Psoas muscle (tissue), 8 donors: ENCODE data around the gene SWAP70. TPM values are rescaled to one million over a fixed set of nuclear protein-coding genes. Genes with fewer than 3 reads are reported as not detected.

Experiments used
- ATAC-seq, 4 donors: fragments of 200-7000 bp; cut with Tn5 transposase; one replicate each; pipeline ENCODE4 v1.9.1; 2020; ENCODE audit warnings: moderate library complexity in 3 of 4, mild to moderate bottlenecking in 2 of 4
- DNase-seq, 2 donors: peaks; one replicate each; pipeline ENCODE4 v3.0.0-alpha.2; 2020
- H3K27ac ChIP-seq: fragments of 200-600 bp; one replicate; pipeline ENCODE4 v1.8.0; 2022
- H3K27me3 ChIP-seq, 3 donors: fragments of 200-600 bp in 1 of 3; one replicate each; pipeline versions ENCODE4 v1.6.1 to v1.8.0; 2013 to 2022; ENCODE audit warnings: low read length in 2 of 3, mild to moderate bottlenecking in 2 of 3, moderate library complexity in 1 of 3; ENCODE audit not compliant: insufficient read depth in 3 of 3
- H3K36me3 ChIP-seq, 2 donors: fragments of 200-600 bp in 1 of 2; one replicate each; pipeline versions ENCODE4 v1.6.1 to v1.8.0; 2013 to 2022; ENCODE audit warnings: low read depth in 1 of 2, mild to moderate bottlenecking in 1 of 2, moderate library complexity in 1 of 2; ENCODE audit not compliant: insufficient read depth in 1 of 2
- H3K4me1 ChIP-seq: fragments of 200-600 bp; one replicate; pipeline ENCODE4 v1.8.0; 2022
- H3K4me3 ChIP-seq: fragments of 200-600 bp; one replicate; pipeline ENCODE4 v1.8.0; 2022; ENCODE audit warnings: mild to moderate bottlenecking
- H3K9me3 ChIP-seq: fragments of 200-600 bp; one replicate; pipeline ENCODE4 v1.8.0; 2022
- CTCF ChIP-seq: fragments of 200-600 bp; IDR thresholded peaks from one replicate; pipeline ENCODE4 v1.8.0; 2022; ENCODE audit warnings: antibody characterized with exemption
- WGBS, 3 donors: extraction: QIAGEN DNeasy Blood & Tissue Kit; methylation state at CpG; one replicate each; pipeline versions ENCODE4 v1.1.6 to v1.1.7; 2013; 5-methylcytosine and 5-hydroxymethylcytosine counted together
- intact Hi-C, 2 donors: fragments of 100-400 bp; cut with DNase I; formaldehyde crosslinking; loops; one replicate each; pipeline versions ENCODE4 v1.11.0 to v1.14.2; 2022
- polyA plus RNA-seq, 3 donors: library from polyadenylated mRNA; stranded (reverse); fragments of 200-250 nt; gene quantifications; one replicate each; pipeline ENCODE4 v1.2.3, GENCODE V29; 2013
- total RNA-seq, 4 donors: library from RNA; stranded (reverse); fragmentation: NEBNext Ultra II Directional in 2 of 4; extraction: Animal tissue kit (Norgen Biotek cat#: 25700) in 2 of 4; gene quantifications; one replicate each; pipeline versions ENCODE4 v1.2.1 to v1.2.4, GENCODE V29; 2021 to 2023
- donor health status: healthy with polysubstance abuse.
- donor health status: DM: no; HTN: no; CAD: no; lungs with moderate emphysema.
- donor health status: Bipolar disorder and iron deficiency.
- donor health status: healthy.
- donor health status: DM: yes; HTN: yes; CAD: no.
- donor health status: DM: no; HTN: no; CAD: no.
- donor health status: DM: no; HTN: no; CAD: no.
- donor health status: DM: yes; HTN: yes; CAD: no.

SWAP70 gene
- total and polyA plus RNA-seq, 7 donors: 4.3 to 13.3 (median 8.2) TPM

GRCh38 chr11:9755561-9756185, 91.8 kb downstream of the SWAP70 start:
- intact Hi-C loops: loop anchor here (5.0 kb wide), 4 partner anchors 107 to 572 kb away; partner anchors contain the start of gene ADM (in 1 of the 2)
- no peaks in the 10 kb centered on the region for H3K9me3 ChIP-seq
- peaks cover 19% of the 10 kb centered on the region for H3K4me1 ChIP-seq
- no peak overlapping the region for H3K4me3 ChIP-seq
- 49 to 54% (median 50%) methylated on average over 7 of the region's 7 CpGs for WGBS, 3 donors
- DNase-seq (no peak), ATAC-seq (no peak)
- no peak overlapping the region for H3K27ac ChIP-seq
- H3K27me3 ChIP-seq: no peaks in the 10 kb centered on the region
- no peak for TF ChIP-seq CTCF
- H3K36me3 ChIP-seq: peaks cover 0 to 10% of the 10 kb centered on the region in 2 donors

DNA sequence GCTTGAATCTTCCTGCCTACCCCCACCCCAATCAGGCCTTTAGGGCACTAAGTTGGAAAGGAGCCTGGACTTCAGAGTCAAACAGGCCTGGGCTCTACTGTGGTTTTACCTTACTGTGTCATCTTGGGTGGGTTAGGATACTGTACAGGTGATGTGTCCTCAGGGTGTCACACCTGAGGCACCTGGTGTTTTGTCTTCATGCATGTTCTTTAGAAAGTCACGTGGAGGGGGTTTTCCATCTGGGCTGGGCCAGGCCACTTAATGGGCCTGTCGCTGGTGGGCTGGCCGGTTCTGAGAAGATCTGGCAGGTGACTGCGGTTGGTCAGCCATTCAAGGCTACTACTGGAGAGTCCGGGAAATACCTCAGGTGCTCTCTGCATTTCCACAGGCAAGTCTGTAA, 92.6 kb downstream of the SWAP70 start:
- TF ChIP-seq CTCF: no peak
- intact Hi-C loops: loop anchor here (5.0 kb wide), 4 partner anchors 106 to 571 kb away; partner anchors contain the start of gene ADM (in 1 of the 2)
- H3K4me1 ChIP-seq: peaks cover 21% of the 10 kb centered on the region
- WGBS, 3 donors: 94 to 95% (median 95%) methylated on average over 5 of the region's 5 CpGs
- no peak overlapping the region for H3K4me3 ChIP-seq
- ATAC-seq (no peak), DNase-seq (no peak)
- H3K9me3 ChIP-seq: no peaks in the 10 kb centered on the region
- H3K27me3 ChIP-seq: no peaks in the 10 kb centered on the region
- peaks cover 0 to 7% of the 10 kb centered on the region in 2 donors for H3K36me3 ChIP-seq
- no peak overlapping the region for H3K27ac ChIP-seq

DNA sequence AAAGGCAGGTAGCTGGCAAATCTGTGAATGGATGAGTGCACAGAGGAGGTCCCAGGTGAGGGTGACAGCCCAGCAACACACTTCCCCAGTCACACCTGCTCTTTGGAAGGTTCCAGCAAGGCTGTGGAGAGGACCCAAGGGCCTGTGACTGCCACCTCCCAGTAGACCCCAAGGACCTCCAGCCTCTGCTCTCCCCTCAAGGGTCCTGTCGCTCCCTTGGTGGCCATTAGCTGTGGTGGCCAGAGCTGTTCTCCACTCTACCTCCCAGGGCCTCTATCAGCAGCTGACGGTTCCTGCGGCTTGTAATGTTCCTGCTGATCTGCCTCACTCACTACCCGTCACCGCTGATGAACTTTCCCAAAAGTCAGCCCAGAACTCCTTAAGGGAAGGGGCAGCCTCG, 93.0 kb downstream of the SWAP70 start:
- no peak for TF ChIP-seq CTCF
- no peak overlapping the region for H3K27ac ChIP-seq
- ATAC-seq (no peak), DNase-seq (no peak)
- H3K36me3 ChIP-seq: peaks cover 0 to 3% of the 10 kb centered on the region in 2 donors
- H3K27me3 ChIP-seq: no peaks in the 10 kb centered on the region
- no peaks in the 10 kb centered on the region for H3K9me3 ChIP-seq
- intact Hi-C loops: loop anchor here (5.0 kb wide), 4 partner anchors 105 to 570 kb away; partner anchors contain the start of gene ADM (in 1 of the 2)
- H3K4me3 ChIP-seq: no peak overlapping the region
- H3K4me1 ChIP-seq: peaks cover 21% of the 10 kb centered on the region
- 94 to 97% (median 95%) methylated on average over 6 of the region's 6 CpGs for WGBS, 3 donors

- intact Hi-C loops: loop anchor here (2.0 to 5.0 kb wide), 6 partner anchors 104 to 569 kb away; partner anchors contain the start of gene ADM (in 1 of the 2)
- peak overlapping the region; percentile 71 for H3K4me3 ChIP-seq
- peaks cover 21% of the 10 kb centered on the region for H3K4me1 ChIP-seq
Observed at GRCh38 chr11:9757809-9758636, 94.1 kb downstream of the SWAP70 start.

More at GRCh38 chr11:9757809-9758636, 94.1 kb downstream of the SWAP70 start:
- Histone ChIP-seq H3K9me3 (no peaks in the 10 kb centered on the region), H3K27ac (peak overlapping the region; percentile 90), H3K36me3 (no peaks in the 10 kb centered on the region), H3K27me3 (no peaks in the 10 kb centered on the region)
- ATAC-seq: peak; percentile 79 to 84 (median 83)
- WGBS, 3 donors: 4 to 7% (median 6%) methylated on average over 34 to 64 of the region's 64 CpGs
- TF ChIP-seq CTCF: peak; percentile 91
- DNase-seq: peak; percentile 89 to 94
